GM18907 (cell line): ENCODE data around the gene NOXA1.

ENCODE experiments used
- ATAC-seq: cut with Tn5 transposase; IDR thresholded peaks from one replicate; pipeline ENCODE4 v1.9.1; 2021; ENCODE audit warnings: mild to moderate bottlenecking, moderate library complexity; ENCODE audit not compliant: unreplicated experiment

The NOXA1 gene

DNA sequence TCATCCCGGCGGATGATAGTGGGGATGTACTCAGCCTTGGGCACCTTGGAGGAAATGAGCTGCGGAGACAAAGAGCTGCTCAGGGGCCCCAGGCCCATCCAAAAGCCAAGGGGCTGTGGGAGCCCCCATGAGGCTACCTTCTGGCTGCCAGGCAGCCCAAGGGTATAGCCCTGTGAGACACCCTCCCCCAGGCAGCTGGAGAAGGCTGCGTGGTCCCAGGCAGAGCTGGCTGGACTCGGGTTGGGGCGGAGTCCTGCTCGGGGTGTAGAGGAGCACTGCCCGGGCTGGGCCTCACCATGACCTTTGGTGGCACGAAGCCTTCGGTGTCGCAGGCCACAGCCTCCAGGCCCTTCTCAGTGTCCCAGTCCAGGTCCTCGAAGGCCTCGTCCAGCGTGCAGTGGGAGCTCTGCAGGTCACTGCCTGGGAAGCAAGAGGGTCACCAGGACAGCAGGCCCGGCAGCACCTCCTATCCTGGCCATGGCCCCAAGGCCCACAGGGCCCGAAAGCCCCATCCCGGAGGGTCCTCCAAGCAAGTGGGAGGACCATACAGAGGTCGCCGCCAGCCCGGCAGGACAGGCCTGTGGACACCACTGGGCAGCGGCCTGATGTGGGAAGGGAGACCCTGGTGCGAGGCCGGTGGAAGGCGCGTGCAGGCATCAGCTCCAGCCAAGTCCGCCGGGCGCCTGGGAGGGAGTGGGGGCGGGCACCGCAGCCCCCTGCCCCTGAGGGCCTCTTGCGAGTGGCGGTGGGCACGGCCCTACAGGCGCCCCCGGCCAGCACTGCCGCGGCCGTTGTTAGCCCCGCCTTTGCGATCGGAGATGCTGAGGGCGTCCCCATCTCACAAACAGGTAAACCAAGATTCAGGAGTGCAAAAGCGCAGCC, 29.8 kb downstream of the NOXA1 start:
- peak; percentile 1 for ATAC-seq

DNA sequence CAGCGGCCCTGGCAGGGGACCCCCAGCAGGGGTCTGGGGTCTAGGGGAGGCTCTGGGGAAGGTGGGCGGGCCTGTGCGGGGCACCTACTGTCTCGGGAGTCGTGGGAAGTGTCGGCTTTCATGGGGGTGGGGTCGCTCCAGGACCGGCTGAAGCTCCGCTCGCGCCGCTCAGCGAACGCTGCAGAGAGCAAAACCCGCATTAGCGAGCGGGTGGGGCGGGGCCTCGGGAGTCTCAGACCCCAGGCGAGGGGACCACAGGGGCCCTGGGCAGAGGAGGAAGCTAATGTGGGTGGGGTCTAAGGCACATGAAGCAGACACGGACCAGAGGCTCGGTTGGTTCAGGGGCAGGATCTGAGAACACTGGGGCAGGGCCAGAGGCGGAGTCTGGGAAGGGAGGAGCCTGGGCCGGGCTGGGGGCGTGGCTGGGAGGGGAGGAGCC, 30.5 kb downstream of the NOXA1 start:
- ATAC-seq = peak; percentile 55

DNA sequence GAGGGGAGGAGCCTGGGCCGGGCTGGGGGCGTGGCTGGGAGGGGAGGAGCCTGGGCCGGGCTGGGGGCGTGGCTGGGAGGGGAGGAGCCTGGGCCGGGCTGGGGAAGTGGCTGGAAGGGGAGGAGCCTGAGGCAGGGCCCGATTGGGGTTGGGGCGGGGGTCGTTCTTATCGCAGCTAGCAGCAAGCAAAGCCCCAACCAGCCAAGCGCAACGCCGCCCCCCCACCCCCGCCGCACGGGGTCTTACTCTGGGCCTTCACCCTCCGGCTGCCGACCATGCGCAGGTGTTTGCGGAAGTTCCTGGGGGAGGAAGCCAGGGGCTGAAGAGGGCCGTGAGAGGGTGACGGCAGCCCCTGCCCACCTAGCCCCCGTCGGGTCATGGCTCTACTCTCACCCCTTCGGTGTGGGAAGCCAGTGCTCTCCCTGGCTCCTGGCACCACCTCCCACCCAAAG, 31.0 kb downstream of the NOXA1 start:
- no peak for ATAC-seq

DNA sequence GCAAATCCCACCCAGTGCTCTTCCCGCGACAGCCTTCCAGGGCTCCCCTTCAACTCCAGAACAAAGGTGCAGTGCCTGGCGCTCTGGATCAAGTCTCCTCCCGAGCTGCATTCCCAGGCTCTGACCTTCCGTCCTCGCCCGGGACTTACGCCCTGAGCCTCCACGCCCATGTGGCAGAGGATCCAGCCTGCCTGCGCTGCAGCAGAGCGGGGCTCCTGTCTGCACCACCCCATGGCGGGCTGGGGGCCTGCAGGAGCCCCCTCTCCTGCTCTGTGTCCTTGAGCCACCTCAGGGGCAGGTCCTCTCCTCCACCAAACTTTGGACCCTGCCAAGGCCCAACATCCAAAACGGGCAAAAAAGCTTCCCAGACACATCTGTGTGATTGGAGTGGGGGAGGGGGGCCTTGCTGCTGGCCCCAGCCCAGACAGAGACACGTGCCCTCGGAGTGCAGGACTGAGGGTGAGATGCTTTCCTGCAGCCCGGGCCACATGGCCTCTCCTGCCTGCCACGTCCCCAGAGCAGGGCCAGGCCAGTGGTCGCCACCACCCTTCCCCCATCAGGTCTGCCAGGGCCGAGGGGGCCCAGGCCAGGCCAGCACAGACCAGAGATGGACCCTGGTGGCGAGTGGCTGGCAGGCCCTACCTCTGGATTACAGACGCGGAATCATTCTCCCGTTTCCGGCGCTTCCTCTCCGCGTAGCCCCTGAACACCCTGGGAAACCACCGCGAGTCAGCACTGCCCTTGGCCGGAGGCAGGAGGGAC, 31.6 kb downstream of the NOXA1 start:
- ATAC-seq = no peak

DNA sequence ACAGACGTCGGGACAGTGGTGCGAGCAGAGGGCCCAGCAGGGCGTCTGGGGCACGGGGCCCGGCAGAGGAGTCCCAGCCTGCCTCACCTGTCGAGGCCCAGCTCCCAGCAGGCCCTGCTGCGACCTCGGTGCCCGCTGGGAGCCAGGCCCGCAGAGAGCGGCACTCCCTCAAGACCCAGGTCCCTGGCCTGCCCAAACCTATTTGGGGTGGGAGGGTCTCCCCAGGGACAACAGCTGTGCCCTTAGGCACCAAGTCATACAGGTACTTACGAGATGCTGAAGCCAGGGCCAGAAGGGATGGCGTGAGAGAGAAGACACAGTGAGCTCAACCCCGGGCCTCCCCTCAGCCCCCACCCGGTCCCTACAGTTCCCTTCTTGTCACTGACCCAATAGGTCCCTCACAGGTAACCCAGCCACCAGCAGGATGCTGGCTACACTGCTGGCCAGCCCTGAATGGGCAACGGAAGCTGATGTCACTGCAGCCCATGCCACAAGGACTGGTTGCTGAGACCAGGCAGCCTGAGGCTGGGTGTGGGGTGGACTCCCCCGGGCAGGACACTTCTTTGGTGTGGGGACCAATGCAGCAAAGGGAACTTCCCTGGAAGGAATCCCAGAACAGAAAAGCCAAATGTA, 32.3 kb downstream of the NOXA1 start:
- ATAC-seq = no peak

DNA sequence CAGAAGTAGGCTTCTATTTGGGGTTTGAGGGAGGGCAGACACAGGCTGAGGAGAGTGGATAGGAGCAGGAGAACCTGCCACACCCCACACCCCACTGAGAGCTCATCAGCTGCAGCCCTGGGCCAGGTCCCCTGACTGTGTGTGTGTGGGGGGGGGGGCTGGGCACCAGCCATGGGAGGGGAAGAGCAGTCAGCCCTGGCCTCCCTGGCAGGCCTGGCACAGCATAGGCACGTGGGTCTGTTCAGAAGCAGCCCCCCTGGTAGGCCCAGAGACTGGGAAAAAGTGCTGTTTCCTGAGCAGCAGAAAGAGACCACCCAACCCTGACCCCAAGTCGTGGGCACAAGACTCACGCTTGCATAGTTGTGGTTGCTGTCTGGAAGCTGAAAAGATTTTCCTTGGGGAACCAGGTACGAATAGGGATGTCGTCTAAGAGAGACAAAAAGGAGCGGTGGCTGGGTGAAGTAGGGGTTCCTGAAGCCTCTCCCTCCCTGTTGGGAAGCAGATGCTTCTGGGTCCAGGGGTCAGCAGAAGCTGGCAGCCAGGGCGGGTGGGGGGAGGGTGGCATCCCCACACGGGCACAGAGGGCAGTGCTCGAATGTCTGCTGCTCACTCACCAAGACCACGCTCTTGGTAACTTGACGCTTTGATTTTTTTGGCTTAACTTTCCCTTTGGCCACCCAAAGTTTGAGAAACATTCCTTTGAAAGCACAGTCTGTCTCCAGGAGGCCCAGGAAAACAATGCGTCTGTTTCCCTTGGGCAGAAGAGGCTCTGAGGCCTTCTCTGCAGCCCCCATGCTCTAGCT, 33.1 kb downstream of the NOXA1 start:
- no peak for ATAC-seq

DNA sequence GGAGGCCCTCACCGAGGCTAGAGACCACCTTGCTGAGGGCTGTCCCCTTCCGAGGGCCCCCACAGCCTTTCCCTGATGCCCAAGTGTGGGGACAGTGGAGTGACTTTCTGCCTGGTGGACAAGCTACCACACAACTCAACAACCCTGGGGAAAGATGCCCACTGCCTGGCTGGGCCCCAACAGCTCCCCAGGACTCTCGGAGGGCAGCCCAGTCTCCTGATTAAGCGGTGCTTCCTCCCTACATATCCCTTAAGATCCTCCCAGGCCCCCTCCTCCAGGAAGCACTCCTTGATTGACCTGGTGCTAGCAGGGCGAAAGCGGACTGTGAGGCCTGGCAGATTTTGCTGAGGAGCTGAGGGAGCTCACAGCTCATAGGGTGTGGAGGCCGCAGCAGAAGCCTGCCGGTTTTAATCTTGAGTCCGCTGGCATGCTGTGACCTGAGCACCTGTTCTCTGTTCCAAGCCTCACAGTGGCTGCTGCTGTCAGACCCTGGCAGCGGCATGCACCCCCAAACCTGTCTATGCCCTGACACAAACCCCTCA, 33.7 kb downstream of the NOXA1 start:
- ATAC-seq = no peak

DNA sequence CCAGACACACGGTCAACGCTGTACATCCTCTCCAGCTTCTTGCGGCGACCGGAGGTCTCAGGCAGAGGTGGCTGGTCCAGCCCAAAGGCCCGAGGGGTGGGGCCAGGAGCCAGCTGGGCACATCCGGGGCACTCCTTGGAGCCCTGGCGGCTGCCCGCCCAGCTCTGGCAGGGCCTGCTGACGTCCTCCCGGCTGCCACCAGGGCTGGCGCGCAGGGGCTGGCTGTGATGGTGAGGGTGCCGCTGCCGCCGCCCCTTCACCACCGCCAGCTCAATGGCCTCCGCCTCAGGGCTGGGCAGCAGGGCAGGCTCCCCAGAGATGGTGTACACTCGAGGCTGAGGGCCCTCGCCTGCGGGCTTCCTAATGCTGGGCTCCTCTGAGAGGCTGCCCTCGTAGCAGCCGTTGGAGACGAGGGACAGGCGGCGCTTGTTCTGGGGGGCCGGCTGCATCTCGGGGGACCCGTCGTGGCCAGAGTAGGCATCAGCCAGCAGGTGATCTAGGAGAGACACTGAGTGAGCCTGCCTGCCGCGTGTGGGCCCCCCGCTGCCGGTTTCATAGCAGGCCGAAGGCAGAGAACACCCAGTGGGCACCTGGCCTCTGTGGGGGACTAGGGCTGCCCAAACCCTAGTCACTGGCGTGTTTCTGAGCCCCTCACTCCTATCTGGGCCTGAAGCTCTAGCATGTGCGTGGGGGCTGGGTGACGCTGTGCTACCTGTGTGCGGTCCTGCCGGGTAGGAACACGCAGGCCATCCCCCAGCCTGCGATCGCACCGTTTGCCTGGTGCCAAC, 34.4 kb downstream of the NOXA1 start:
- no peak for ATAC-seq

DNA sequence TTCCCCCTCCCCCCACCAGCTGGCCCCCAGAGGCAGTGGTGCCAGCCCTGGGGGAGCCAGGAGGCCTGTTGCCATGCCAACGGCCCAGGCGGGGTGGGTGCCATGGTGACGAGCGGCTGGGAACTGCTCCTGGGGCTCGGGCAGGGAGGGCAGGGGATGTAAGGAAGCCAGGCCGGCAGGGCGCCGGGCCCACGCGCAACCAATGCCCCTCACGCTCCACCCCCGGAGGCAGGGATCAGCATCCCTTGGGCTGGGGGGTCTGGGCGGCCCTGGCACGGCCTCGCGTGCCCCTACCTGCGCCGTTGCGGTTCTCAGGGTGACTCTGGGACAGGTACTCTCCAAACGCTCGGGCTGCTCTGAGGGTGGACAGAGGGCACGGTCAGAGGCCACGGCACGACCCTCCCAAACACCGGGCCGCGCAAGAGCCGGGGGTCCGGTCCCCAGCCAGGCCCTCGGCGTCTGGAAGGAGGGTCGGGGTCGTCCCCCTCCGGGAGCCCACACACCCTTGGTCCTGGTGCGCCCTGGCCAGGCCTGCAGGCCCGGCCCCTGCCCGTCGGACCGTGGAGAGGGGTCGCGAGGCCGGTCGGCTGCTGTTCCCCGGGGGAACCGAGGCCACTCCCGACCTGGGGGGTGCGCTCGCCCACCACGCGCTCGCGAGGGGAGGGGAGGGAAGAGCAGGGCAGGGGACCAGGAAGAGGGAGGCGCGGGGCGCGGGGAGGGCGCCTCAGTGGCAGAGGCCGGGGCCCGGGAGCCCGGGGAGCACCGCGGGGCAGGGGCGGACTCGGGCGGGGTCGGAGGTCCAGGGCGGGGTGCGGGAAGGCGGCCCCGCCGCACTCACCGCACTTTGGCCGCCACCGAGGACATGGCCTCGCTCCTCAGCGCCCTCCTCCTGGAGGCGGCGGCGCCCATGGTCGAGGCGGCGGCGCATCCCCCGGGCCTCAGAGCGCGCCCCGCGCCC, 35.3 kb downstream of the NOXA1 start:
- ATAC-seq = peak; percentile 7

DNA sequence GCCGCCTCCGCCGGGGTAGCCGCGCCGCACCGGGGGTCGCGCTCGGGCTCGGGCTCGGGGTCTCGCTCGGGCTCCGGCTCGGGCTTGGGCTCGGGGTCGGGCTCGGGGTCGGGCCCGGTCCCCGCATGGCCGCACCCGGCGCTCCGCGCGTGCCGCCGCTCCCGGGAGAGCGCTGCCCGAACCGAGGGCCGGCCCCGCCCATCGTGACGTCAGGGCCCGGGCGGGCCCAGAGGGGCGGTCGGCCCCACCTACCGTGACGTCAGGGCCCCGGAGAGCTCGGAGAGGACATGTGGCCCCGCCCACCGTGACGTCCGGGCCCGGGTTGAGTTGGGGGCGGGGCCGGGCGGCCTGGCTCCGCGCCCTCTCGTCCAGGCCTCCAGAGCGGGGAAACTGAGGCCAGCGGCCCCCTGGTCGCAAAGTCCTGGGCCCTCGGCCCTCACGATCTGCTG, 36.0 kb downstream of the NOXA1 start, which contains the start of gene NSMF:
Gene NSMF (minus strand): TSS at position 183 of the 449 bp plus-strand sequence. CDS start 232 bp downstream, outside the sequence.
- peak; percentile 55 for ATAC-seq

DNA sequence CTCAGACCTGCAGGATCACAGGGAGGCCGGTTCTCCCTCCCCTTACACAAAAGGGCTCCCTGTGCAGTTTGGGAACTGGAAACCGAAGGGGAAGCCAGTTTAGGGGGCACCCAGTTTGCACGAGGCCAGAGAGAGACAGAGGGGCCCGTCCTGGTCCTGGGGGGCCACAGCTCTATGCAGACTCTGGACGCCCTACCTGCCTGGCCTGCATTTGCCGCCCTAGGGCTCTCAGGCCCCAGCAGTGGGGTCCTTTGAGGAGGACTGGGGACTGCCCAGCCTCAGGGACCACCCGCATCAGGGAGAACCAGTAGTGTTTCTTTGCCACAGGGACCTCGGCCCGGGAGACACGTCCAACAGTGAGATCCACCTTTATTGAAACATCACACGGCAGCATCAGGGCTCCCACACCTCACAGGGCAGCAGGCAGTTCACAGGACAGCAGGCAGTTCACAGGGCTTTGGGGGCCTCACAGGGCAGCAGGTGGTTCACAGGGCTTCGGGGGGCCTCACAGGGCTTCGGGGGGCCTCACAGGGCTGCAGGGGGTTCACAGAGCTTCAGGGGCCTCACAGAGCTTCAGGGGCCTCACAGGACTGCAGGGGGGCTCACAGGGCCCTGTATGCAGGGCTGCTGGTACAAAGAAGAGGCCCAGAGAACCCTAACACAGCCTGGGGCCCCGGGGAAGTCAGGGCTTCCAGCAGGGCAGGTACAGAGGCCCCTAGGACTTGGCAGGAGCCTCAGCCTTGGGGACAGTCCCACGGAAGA, 36.6 kb downstream of the NOXA1 start:
- ATAC-seq = no peak

DNA sequence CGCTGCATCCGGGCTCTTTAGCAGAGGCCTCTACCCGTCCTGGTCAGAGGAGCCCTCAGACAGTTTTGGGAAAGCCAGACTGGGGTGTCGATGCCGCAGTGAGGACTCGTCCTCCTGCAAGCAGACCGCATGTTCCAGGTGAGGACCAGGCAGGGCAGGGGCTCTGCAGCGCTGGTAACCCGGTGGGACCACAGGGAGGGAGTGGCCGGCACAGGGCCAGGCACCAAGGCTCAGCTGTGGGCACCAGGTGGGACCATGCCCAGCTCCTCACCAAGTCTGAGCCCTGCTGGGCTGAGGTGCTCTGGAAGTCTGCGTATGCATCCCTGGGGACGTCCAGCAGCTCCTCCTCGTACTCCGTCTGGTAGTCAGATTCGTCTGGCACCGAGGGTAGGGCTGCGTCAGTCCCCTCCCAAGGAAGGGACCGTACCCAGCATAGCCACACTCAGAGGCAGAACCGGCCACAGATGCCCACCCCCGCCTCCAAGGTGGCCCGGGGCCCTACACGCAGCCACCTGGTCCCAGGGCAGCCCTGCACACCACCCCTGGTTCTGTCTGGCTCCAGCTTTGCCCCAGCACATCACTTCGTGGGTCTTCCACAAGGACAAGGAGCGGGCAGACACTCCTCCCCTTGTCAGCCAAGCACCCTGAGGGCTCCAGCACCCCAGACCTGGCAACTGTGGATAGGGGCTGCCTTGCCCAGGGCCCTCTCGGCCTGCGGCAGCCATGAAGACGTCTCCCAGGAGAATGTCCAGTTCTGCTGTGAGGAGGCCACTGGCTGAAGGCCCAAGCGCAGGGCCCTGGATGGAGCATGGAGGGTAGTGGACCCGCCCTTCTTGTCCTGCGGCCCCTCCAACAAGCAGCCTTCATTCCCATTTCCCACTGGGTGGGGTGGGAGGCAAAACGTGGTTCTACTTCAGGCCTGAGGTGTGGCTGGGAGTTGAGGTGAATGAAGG, 37.4 kb downstream of the NOXA1 start:
- no peak for ATAC-seq

DNA sequence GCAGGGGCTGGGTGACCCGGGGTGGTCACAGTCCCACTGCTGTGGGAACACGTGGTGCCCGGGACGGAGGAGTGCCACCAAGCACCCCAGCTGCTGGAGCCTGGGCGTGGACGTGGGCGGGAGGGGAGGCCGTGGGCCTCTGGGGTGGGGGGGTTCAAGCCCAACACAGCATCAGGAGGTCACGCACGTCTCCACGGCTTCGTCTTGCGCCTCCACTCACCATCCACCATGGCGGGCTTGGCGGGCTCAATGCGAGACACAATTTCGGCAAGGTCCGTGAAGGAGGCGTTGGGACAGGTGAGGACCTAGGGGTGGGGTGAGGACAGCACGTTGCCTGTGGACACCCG, 38.1 kb downstream of the NOXA1 start:
- ATAC-seq = no peak

DNA sequence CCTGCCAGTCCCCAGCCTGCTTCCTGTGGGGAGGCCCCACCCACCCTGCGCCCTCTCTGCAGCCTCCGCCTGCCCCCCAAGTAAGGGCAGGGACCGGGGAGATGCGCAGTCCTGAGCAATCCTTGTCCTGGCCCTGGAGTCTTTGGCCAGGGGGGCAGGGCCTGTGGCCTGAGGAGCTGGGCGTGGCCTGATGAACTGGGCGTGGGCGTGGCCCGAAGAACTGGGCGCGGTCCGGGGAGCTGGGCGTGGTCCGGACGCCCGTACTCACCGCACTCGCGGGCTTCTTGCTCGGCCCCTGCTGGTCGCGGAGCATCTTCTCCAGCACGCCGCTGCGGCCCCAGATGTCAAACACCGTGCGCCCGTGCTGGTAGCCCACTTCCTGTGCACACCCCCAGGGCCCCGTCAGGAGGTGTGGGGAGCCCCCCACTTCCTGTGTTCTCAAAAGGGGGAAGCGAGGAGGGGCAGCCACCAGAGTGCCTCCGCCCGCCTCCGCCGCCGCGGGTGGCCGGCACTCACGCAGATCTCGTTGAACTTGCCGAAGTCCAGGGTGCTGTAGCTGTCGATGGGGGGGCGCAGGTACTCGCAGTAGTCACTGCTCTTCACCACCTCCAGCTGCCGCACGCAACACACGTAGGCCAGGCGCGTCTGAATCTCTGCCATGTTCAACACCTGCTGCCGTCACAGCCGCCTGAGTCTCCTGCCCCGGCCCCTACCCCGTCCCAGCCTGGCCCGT, 38.6 kb downstream of the NOXA1 start:
- ATAC-seq = peak; percentile 46

DNA sequence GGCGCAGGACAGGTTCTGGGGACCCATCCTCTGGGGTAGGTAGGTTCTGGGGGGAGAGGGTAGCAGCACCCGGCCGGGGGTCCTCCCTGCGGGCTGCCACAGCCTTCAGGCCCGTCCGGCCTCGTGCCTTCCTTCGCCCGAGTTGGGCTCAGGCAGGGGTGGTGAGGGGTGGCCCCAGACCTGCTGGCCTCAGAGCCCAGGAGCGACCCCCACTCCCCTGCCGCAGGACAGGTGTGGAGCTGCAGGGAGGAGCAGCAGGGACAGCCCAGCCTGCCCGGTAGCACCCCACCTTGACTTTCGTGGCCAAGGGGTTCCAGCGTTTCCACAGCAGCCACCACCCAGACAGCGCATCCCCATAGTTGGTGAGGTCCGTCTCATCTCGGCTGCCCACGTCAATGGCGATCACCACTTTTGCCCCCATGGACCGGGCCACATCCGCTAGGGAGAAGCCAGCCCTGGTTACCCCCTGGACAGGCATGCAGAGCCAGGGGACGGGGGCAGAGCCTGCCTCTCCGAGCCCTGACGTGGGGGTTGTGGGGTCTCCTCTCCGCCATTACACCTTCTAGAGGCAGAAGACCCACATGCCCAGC, 39.3 kb downstream of the NOXA1 start:
- no peak for ATAC-seq
